ENCODE measurements around the gene HHIPL1. TPM values are rescaled to one million over a fixed set of nuclear protein-coding genes. Genes with fewer than 3 reads are reported as not detected.

HHIPL1 gene
- polyA plus RNA-seq, 2 donors = 0.14 to 0.28 TPM

Other genes starting within 250 kb of the HHIPL1 start
- 10 to 100 TPM; 15.4 to 25.2 TPM for gene SETD3, start 164.3 kb upstream of the HHIPL1 start, polyA plus RNA-seq
- gene CCNK, start 163.7 kb upstream of the HHIPL1 start, polyA plus RNA-seq = 10 to 100 TPM; 12.4 to 15.4 TPM
- 10 to 100 TPM; 30.1 to 51.0 TPM for gene CCDC85C, start 40.9 kb upstream of the HHIPL1 start, polyA plus RNA-seq
- gene CYP46A1, start 39.2 kb downstream of the HHIPL1 start, polyA plus RNA-seq = under 1 TPM; 0.16 to 0.20 TPM
- 1 to 10 TPM; 3.1 to 4.4 TPM for gene EML1, start 148.3 kb downstream of the HHIPL1 start, polyA plus RNA-seq